ENCODE data around the gene ST6GALNAC6. TPM values are rescaled to one million over a fixed set of nuclear protein-coding genes. Genes with fewer than 3 reads are reported as not detected.

The ST6GALNAC6 gene
- total RNA-seq, 1 donor from 2014 or later: 26.1 TPM

DNA sequence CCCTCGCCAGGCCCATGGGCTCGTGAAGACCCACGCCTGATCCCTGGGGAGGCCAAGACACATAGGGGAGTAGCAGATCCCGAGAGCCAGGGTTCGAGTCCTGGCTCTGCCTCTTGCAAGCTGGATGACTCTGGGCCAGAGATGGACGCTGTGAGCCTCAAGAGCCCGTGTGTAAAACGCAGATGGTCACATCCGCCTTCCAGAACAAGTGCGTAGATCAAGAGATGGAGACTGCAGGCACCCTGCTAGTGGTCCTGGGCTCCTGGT is 9.2 kb upstream of the ST6GALNAC6 start:
- H3K9me3 Mint-ChIP-seq (ENCODE audit: unreplicated experiment): peaks cover 4% of the 10 kb centered on the region
- H3K27me3 Mint-ChIP-seq (ENCODE audit: unreplicated experiment): peaks cover 5% of the 10 kb centered on the region
- no peak overlapping the region for H3K4me3 Mint-ChIP-seq (ENCODE audit: unreplicated experiment)

GRCh38 chr9:127907867-127908659 is 8.7 kb upstream of the ST6GALNAC6 start:
- Mint-ChIP-seq H3K4me1 (ENCODE audit: low read depth, unreplicated experiment) (peaks cover 10% of the 10 kb centered on the region), H3K36me3 (ENCODE audit: unreplicated experiment) (no peaks in the 10 kb centered on the region), H3K4me3 (ENCODE audit: unreplicated experiment) (no peak overlapping the region), H3K27me3 (ENCODE audit: unreplicated experiment) (peaks cover 5% of the 10 kb centered on the region), H3K27ac (ENCODE audit: unreplicated experiment) (no peak overlapping the region), H3K9me3 (ENCODE audit: unreplicated experiment) (peaks cover 4% of the 10 kb centered on the region)
- no peak for TF ChIP-seq CTCF (IDR thresholded peaks at IDR 0.05; ENCODE audit: partially characterized antibody, unreplicated experiment)
- DNase-seq: no peak

More for the DNA sequence above, 9.2 kb upstream of the ST6GALNAC6 start:
- TF ChIP-seq CTCF (IDR thresholded peaks at IDR 0.05; ENCODE audit: partially characterized antibody, unreplicated experiment): no peak
- Mint-ChIP-seq H3K36me3 (ENCODE audit: unreplicated experiment) (no peaks in the 10 kb centered on the region), H3K27ac (ENCODE audit: unreplicated experiment) (no peak overlapping the region), H3K4me1 (ENCODE audit: low read depth, unreplicated experiment) (peaks cover 10% of the 10 kb centered on the region)
- no peak for DNase-seq

GRCh38 chr9:127905788-127906191 is 6.4 kb upstream of the ST6GALNAC6 start:
- Mint-ChIP-seq H3K27ac (ENCODE audit: unreplicated experiment) (no peak overlapping the region), H3K9me3 (ENCODE audit: unreplicated experiment) (peaks cover 3% of the 10 kb centered on the region), H3K27me3 (ENCODE audit: unreplicated experiment) (no peaks in the 10 kb centered on the region), H3K4me3 (ENCODE audit: unreplicated experiment) (no peak overlapping the region), H3K4me1 (ENCODE audit: low read depth, unreplicated experiment) (peaks cover 5% of the 10 kb centered on the region), H3K36me3 (ENCODE audit: unreplicated experiment) (no peaks in the 10 kb centered on the region)
- TF ChIP-seq CTCF (IDR thresholded peaks at IDR 0.05; ENCODE audit: partially characterized antibody, unreplicated experiment): no peak
- no peak for DNase-seq

- TF ChIP-seq CTCF (IDR thresholded peaks at IDR 0.05; ENCODE audit: partially characterized antibody, unreplicated experiment): no peak
- Mint-ChIP-seq H3K9me3 (ENCODE audit: unreplicated experiment) (peaks cover 3% of the 10 kb centered on the region), H3K36me3 (ENCODE audit: unreplicated experiment) (no peaks in the 10 kb centered on the region), H3K27me3 (ENCODE audit: unreplicated experiment) (no peaks in the 10 kb centered on the region), H3K4me1 (ENCODE audit: low read depth, unreplicated experiment) (peaks cover 3% of the 10 kb centered on the region), H3K27ac (ENCODE audit: unreplicated experiment) (no peak overlapping the region), H3K4me3 (ENCODE audit: unreplicated experiment) (no peak overlapping the region)
- DNase-seq: no peak
These were observed 5.8 kb upstream of the ST6GALNAC6 start for GRCh38 chr9:127905004-127905728.

- H3K4me3 Mint-ChIP-seq (ENCODE audit: unreplicated experiment): no peak overlapping the region
- H3K9me3 Mint-ChIP-seq (ENCODE audit: unreplicated experiment): peaks cover 3% of the 10 kb centered on the region
- no peak overlapping the region for H3K27ac Mint-ChIP-seq (ENCODE audit: unreplicated experiment)
- DNase-seq: no peak
- no peaks in the 10 kb centered on the region for H3K27me3 Mint-ChIP-seq (ENCODE audit: unreplicated experiment)
- no peaks in the 10 kb centered on the region for H3K36me3 Mint-ChIP-seq (ENCODE audit: unreplicated experiment)
- no peak for TF ChIP-seq CTCF (IDR thresholded peaks at IDR 0.05; ENCODE audit: partially characterized antibody, unreplicated experiment)
- H3K4me1 Mint-ChIP-seq (ENCODE audit: low read depth, unreplicated experiment): peaks cover 3% of the 10 kb centered on the region
These were observed 5.2 kb upstream of the ST6GALNAC6 start for GRCh38 chr9:127904561-127905003.

Measured in glutamatergic neuron (in vitro differentiated cells).